ENCODE measurements around the gene ADAT2. TPM values are rescaled to one million over a fixed set of nuclear protein-coding genes. Genes with fewer than 3 reads are reported as not detected.

ADAT2 gene
- total RNA-seq, 3 donors from 2014 or later, result 6.9 to 10.2 (median 8.5) TPM

- H3K27ac ChIP-seq, result peak overlapping the region in 1 of 2 donors; percentile 54
- no peak overlapping the region for H3K4me3 ChIP-seq
- peaks cover 0 to 4% of the 10 kb centered on the region in 2 donors for H3K4me1 ChIP-seq
- intact Hi-C loops (cut with DNase I; ENCODE audit: low total_unique reads), result no loop called here
- H3K27me3 ChIP-seq, result no peaks in the 10 kb centered on the region
- DNase-seq (ENCODE audit: low spot score in 2 of 2), result no peak
- H3K36me3 ChIP-seq, result no peaks in the 10 kb centered on the region
- no peak for TF ChIP-seq POLR2A (IDR thresholded peaks at IDR 0.05)
- TF ChIP-seq, protein P1, sequence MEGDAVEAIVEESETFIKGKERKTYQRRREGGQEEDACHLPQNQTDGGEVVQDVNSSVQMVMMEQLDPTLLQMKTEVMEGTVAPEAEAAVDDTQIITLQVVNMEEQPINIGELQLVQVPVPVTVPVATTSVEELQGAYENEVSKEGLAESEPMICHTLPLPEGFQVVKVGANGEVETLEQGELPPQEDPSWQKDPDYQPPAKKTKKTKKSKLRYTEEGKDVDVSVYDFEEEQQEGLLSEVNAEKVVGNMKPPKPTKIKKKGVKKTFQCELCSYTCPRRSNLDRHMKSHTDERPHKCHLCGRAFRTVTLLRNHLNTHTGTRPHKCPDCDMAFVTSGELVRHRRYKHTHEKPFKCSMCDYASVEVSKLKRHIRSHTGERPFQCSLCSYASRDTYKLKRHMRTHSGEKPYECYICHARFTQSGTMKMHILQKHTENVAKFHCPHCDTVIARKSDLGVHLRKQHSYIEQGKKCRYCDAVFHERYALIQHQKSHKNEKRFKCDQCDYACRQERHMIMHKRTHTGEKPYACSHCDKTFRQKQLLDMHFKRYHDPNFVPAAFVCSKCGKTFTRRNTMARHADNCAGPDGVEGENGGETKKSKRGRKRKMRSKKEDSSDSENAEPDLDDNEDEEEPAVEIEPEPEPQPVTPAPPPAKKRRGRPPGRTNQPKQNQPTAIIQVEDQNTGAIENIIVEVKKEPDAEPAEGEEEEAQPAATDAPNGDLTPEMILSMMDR (IDR thresholded peaks at IDR 0.05), result no peak
- TF ChIP-seq POLR2AphosphoS5 (IDR thresholded peaks at IDR 0.05), result no peak
- no peaks in the 10 kb centered on the region for H3K9me3 ChIP-seq
These were observed 48.7 kb downstream of the ADAT2 start for GRCh38 chr6:143401636-143402370.

DNA sequence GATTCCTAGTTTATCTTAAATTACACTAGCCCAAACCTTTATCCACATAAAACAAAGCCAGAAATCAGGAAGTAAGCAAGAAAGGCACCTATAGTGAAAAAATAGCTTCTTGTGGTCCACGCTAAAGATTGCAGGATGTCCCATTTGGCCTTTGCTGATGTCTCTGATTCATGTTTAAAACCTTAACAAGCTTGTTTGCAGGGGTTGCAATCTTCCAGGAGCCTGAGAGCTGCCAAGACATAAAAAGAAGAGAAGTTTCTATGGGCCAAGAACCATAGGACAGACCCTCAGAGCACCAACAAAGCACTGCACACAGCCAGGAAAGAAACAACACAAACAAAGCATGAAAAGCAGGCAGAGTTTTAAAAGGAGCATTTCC, 49.4 kb downstream of the ADAT2 start:
- H3K36me3 ChIP-seq, result no peaks in the 10 kb centered on the region
- H3K27me3 ChIP-seq, result no peaks in the 10 kb centered on the region
- intact Hi-C loops (cut with DNase I; ENCODE audit: low total_unique reads), result no loop called here
- TF ChIP-seq POLR2AphosphoS5 (IDR thresholded peaks at IDR 0.05), result no peak
- TF ChIP-seq, protein P1 (IDR thresholded peaks at IDR 0.05), result no peak
- TF ChIP-seq POLR2A (IDR thresholded peaks at IDR 0.05), result no peak
- peaks cover 0 to 6% of the 10 kb centered on the region in 2 donors for H3K4me1 ChIP-seq
- no peaks in the 10 kb centered on the region for H3K9me3 ChIP-seq
- H3K4me3 ChIP-seq, result no peak overlapping the region
- DNase-seq (ENCODE audit: low spot score in 2 of 2), result no peak
- H3K27ac ChIP-seq, result peak overlapping the region; percentile 54 to 57

DNA sequence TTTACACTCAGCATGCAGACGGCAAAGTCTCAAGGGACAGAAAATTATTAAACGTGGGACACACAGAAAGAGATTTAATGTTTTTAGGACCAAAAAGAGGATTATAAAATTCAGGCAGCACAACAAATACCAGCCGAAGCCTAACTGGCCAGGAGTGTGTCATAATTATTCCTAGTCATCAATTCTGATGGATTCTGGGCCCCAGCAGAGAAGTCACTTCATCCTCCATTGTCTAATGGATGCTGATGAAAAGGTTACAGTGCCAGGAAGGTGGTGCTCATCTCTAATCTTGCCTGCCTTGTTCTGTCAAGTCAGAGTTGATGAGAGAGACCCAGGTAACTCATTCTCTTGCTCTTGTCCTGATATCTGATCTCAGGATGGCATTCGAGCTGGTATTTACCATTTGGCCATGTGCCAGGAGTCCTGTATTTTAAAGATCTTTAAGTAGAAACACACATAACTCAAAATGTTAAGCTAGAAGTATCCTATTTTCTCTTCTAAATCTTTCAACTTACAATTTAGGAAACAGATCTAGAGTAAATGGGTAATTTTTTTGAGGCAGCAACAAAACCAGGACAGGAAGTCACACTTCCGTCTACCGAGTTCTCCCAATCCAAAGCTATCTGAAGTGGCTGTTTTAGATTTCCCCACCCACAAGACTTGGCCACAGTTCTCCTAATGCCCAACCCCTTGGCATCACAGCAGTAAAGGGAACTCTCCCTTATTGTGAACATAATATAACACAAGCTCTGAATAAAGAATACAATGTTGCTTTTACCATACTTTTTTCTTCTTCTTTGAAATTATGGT, 50.0 kb downstream of the ADAT2 start:
- H3K27ac ChIP-seq, result peak overlapping the region; percentile 54 to 57
- TF ChIP-seq POLR2AphosphoS5 (IDR thresholded peaks at IDR 0.05) (no peak), POLR2A (IDR thresholded peaks at IDR 0.05) (no peak)
- TF ChIP-seq, protein P1 (IDR thresholded peaks at IDR 0.05), result no peak
- peak in 1 of 2 donors; percentile 24 for DNase-seq (ENCODE audit: low spot score in 2 of 2)
- H3K27me3 ChIP-seq, result no peaks in the 10 kb centered on the region
- H3K36me3 ChIP-seq, result no peaks in the 10 kb centered on the region
- H3K4me3 ChIP-seq, result no peak overlapping the region
- intact Hi-C loops (cut with DNase I; ENCODE audit: low total_unique reads), result no loop called here
- peaks cover 0 to 6% of the 10 kb centered on the region in 2 donors for H3K4me1 ChIP-seq
- no peaks in the 10 kb centered on the region for H3K9me3 ChIP-seq

- Histone ChIP-seq H3K36me3 (no peaks in the 10 kb centered on the region), H3K4me3 (no peak overlapping the region), H3K9me3 (no peaks in the 10 kb centered on the region), H3K4me1 (peaks cover 0 to 6% of the 10 kb centered on the region in 2 donors), H3K27me3 (no peaks in the 10 kb centered on the region), H3K27ac (no peak overlapping the region)
- intact Hi-C loops (cut with DNase I; ENCODE audit: low total_unique reads), result no loop called here
- no peak for DNase-seq (ENCODE audit: low spot score in 2 of 2)
- TF ChIP-seq POLR2A (IDR thresholded peaks at IDR 0.05) (no peak), POLR2AphosphoS5 (IDR thresholded peaks at IDR 0.05) (no peak)
- TF ChIP-seq, protein P1 (IDR thresholded peaks at IDR 0.05), result no peak
These were observed 50.7 kb downstream of the ADAT2 start for GRCh38 chr6:143399775-143400174.

DNA sequence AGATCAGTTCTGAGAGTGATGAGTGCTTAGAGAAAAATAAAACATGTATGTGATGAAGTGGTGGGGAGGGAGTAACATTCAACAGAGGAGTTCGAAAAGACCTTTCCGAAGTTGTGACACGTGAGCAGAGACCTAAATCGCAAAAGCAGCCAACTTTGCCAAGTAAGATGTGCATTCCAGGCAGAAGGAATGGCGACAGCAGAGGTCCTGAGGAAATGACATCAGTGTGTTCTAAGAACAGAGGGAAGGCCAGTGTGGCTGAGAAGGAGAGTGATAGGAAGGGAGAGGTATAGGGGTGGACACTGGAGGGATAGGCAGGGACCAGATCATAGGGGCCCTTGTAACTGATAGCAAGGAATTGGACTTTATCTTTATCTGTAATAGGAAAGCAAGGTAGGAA, 51.3 kb downstream of the ADAT2 start:
- H3K9me3 ChIP-seq, result no peaks in the 10 kb centered on the region
- DNase-seq (ENCODE audit: low spot score in 2 of 2), result no peak
- H3K4me3 ChIP-seq, result no peak overlapping the region
- TF ChIP-seq, protein P1 (IDR thresholded peaks at IDR 0.05), result no peak
- H3K27ac ChIP-seq, result peak overlapping the region in 1 of 2 donors; percentile 89
- no peaks in the 10 kb centered on the region for H3K27me3 ChIP-seq
- intact Hi-C loops (cut with DNase I; ENCODE audit: low total_unique reads), result no loop called here
- H3K36me3 ChIP-seq, result no peaks in the 10 kb centered on the region
- H3K4me1 ChIP-seq, result peaks cover 0 to 6% of the 10 kb centered on the region in 2 donors

All from breast epithelium (tissue), 4 donors.